ENCODE results near the gene MKI67. TPM values are rescaled to one million over a fixed set of nuclear protein-coding genes. Genes with fewer than 3 reads are reported as not detected.

MKI67 gene
- polyA plus RNA-seq, 1 of the 3 experiments (the other 2 are of a cell fraction): 7.5 TPM

- no peak overlapping the region for H3K9ac ChIP-seq
- POLR2A ChIA-PET: no interaction called here
- no peak overlapping the region for H3K4me3 ChIP-seq (ENCODE audit: low read depth in 2 of 2, low read length in 1 of 2)
- H3K9me3 ChIP-seq: no peaks in the 10 kb centered on the region
- H3K9me2 ChIP-seq: no peaks in the 10 kb centered on the region
- peaks cover 0 to 36% of the 10 kb centered on the region in 2 experiments for H3K36me3 ChIP-seq (replicated peaks in 1 of 2; ENCODE audit: control insufficient read depth in 1 of 2, insufficient read depth in 2 of 2, low read length in 1 of 2)
- DNase-seq: no peak
- H3F3A ChIP-seq (replicated peaks; ENCODE audit: insufficient read depth): peaks cover 2% of the 10 kb centered on the region
- H3K27ac ChIP-seq (ENCODE audit: low read depth in 2 of 2, low read length in 1 of 2): no peak overlapping the region
- TF ChIP-seq SMC3 (IDR thresholded peaks at IDR 0.05; ENCODE audit: low read depth, low read length) (no peak), MAX (IDR thresholded peaks at IDR 0.05; ENCODE audit: low read depth) (no peak), USF2 (IDR thresholded peaks at IDR 0.05; ENCODE audit: borderline replicate concordance, low read depth, low read length) (no peak), GATA2 (CRISPR knock-in tag; IDR thresholded peaks at IDR 0.05) (no peak), USF1 (IDR thresholded peaks at IDR 0.05; ENCODE audit: borderline replicate concordance, low read depth) (no peak), RAD21 (IDR thresholded peaks at IDR 0.05; ENCODE audit: low read length) (no peak), YY1 (IDR thresholded peaks at IDR 0.05; ENCODE audit: low read depth) (no peak), EZH2phosphoT487 (IDR thresholded peaks at IDR 0.05; ENCODE audit: borderline replicate concordance, low read depth) (no peak), POLR2AphosphoS5 (IDR thresholded peaks at IDR 0.05; ENCODE audit: low read depth, low read length) (no peak), FOSL2 (IDR thresholded peaks at IDR 0.05; ENCODE audit: borderline replicate concordance, low read depth) (no peak), PBX3 (IDR thresholded peaks at IDR 0.05) (no peak), FOXM1 (IDR thresholded peaks at IDR 0.05; ENCODE audit: low read depth) (no peak), IRF3 (IDR thresholded peaks at IDR 0.05; ENCODE audit: low read depth, low read length) (no peak), ELF1 (IDR thresholded peaks at IDR 0.05) (no peak), RCOR1 (IDR thresholded peaks at IDR 0.05; ENCODE audit: low read length) (no peak), ZBTB33 (IDR thresholded peaks at IDR 0.05; ENCODE audit: borderline replicate concordance, low read depth) (no peak), RFX5 (IDR thresholded peaks at IDR 0.05; ENCODE audit: low read length) (no peak)
- no peaks in the 10 kb centered on the region for H3K79me2 ChIP-seq (ENCODE audit: insufficient read depth)
- no peaks in the 10 kb centered on the region for H4K20me1 ChIP-seq (ENCODE audit: insufficient read depth)
- H3K4me1 ChIP-seq (ENCODE audit: control insufficient read depth in 1 of 2, insufficient read depth in 2 of 2, low read depth in 1 of 2, low read length in 1 of 2): no peaks in the 10 kb centered on the region
- 87% methylated on average over 6 of the region's 6 CpGs for WGBS (ENCODE audit: low lambda C conversion rate)
- no peak overlapping the region for H2AFZ ChIP-seq (ENCODE audit: low read depth)
- no peak overlapping the region for H3K4me2 ChIP-seq
- CTCF ChIA-PET: interaction anchor here (1.2 to 4.0 kb wide), 9 partner anchors 37 to 356 kb away, joined by 4 to 64 read pairs (median 7); partner anchors contain the start of gene PTPRE
- no peaks in the 10 kb centered on the region for H3K27me3 ChIP-seq (ENCODE audit: insufficient read depth)
Measured at GRCh38 chr10:128072046-128072445, 54.2 kb downstream of the MKI67 start.
